Hair follicular keratinocyte (primary cell): ENCODE data around the gene CHL1. TPM values are rescaled to one million over a fixed set of nuclear protein-coding genes. Genes with fewer than 3 reads are reported as not detected.

ENCODE experiments used
- total RNA-seq: library from RNA; depleted of rRNA; stranded (reverse); fragments of >200 nt; gene quantifications from 2 replicates; pipeline ENCODE4 v1.2.3, GENCODE V29; 2015

CHL1 gene
- 0.08 and 0.47 TPM in 2 replicates for total RNA-seq

GRCh38 chr3:196311-197148, at the start of gene CHL1:
CHL1 (plus strand) TSS chr3:196763; CDS start chr3:319777, 123,014 bp downstream.

